HCEC 1CT (cell line): ENCODE results near the gene PAOX.

Experiments
- DNase-seq: peaks from one replicate; pipeline ENCODE4 v3.0.0-alpha.2; 2017

The PAOX gene

DNA sequence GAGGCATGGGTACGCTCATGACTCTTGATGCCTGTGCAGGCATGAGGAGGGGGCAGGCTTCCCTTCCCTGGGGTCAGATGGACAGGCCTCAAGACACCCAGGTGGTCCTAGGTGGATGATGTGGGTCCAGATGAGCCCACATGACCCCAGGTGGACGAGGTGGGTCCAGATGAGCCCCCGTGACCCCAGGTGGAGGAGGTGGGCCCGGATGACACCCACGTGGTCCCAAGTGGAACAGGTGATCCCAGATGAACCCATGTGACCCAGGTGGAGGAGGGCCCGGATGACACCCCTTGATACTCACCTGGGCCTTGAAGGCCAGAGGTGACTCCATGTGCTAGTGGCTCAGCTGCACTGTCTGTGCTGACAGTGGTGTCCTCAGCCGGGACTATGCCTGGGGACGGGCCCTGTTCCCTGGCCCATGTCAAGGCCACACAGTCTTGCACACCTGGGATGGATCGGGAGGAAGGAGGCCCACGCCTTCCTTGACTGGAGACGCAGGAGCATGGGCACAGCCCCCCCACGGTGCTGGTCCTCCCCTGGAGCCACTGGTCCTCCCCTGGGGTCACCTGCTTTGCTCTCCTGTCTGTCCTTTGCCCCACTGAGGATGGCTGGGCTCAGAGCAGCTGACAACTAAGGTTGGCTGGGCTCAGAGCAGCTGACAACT lies 28.6 kb upstream of the PAOX start:
- no peak for DNase-seq

GRCh38 chr10:133350950-133351329 lies 28.1 kb upstream of the PAOX start:
- no peak for DNase-seq

DNA sequence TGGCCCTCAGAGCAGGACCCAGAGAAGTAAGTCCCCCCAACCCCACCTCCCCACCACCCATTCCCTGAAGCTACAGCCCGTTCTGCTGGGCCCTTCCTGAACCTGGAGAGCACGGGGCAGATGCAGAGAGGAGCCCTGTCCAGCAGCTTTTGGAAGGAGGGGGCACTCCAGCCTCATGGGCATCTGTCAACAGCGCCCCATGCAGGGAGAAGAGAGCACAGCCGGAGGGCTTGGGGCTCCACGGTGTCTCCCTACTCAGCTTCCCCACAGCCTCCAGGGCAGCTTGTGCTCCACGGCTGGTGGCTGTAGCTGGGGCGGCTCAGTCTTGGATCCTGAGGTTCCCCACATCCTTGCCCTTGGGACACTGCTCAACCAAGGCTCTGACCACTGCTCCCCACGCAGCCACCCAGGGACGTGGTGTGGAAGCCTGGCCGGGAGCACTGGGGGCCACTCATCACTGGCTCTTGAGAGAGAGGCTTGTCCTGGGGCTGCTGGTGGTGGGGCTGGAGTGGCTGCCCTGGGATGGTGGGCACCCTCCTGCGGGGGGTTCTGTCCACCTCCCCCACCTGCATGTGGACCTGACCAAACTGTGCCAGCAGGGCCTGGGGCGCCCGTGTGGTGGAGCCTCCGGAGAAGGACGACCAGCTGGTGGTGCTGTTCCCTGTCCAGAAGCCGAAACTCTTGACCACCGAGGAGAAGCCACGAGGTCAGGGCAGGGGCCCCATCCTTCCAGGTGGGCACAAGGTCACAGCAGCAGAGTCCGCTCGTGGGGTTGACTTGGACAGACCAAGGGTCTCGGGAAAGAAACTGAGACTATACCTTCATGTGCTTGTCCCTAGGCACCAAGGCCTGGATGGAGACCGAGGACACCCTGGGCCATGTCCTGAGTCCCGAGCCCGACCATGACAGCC lies 27.4 kb upstream of the PAOX start:
- no peak for DNase-seq

DNA sequence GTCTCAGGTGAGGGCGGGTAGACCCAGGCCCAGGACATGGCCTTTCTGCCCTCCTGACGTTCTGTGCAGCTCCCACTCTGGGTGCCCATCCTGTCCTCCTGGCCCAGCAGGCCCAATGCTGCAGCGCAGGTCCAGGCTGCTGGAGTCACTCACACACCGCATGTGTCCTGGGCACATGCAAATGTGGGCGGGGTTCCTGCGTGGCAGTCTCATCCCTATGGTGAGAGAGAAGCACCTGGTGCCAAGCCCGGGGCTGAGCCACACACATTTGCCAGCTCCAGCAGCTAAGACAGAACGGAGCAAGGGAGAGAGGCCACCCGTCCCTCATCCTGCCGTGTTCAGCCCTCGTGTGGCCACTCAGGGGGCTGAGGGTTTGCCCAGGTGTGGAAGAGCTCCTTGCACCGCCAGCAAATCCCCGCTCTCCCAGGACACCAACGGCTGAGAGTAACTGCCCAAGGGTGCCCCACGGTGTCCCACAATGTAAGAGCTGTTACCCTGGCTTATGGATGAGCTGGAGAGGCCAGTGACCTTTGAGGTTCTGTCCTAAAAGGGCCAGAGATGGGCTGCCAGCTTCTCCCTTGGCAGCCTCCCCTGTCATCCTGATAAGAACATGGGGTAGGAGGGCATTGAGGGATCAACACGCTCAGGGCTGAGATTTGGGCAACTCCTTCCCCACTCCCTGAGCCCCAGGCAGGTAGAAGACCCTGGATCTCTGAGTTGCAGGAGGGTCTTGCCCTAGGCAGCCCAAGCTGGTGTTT lies 25.7 kb upstream of the PAOX start:
- DNase-seq: no peak

DNA sequence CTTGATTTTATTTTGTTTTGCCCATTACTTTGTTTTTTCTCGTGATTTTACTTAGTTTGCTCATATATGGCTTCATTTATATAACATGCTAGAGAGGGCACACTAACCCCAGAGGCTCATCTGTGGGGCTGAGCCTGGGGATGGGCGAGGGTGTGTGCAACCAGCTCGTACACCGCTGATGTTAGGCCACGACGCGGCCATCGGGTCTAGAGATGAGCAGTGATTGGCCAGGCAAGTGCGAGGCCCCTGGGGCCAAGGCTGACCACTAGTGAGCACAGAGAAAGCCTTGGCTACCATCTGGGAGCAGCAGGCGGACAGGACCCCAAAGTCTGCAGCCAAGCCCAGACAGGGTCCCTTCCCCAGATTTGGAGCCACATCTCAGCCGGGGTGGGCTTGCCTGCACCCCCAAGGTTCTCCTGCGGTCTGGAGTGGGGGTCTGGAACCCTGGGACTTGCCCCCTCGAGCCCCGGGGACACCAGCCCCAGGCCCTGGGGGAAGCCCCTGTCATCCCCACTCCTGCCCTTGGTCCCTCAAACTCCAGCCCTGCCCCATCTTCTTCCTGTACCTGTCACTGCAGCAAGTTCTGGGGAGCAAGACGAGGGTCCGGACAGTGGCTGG lies 25.0 kb upstream of the PAOX start:
- DNase-seq: no peak

- no peak for DNase-seq
Measured at GRCh38 chr10:133354672-133355240, 24.3 kb upstream of the PAOX start.

GRCh38 chr10:133355266-133355665 lies 23.8 kb upstream of the PAOX start:
- no peak for DNase-seq

- no peak for DNase-seq
Measured at GRCh38 chr10:133355991-133356390, 23.1 kb upstream of the PAOX start.

- no peak for DNase-seq
Measured at GRCh38 chr10:133356549-133357284, 22.3 kb upstream of the PAOX start.

GRCh38 chr10:133357285-133358161 lies 21.5 kb upstream of the PAOX start, which contains the start of gene FUOM:
FUOM (minus strand) TSS chr10:133358019; CDS start chr10:133358007, 12 bp downstream.
- peak; percentile 9 for DNase-seq

GRCh38 chr10:133358162-133358924 lies 20.7 kb upstream of the PAOX start:
- DNase-seq: no peak

DNA sequence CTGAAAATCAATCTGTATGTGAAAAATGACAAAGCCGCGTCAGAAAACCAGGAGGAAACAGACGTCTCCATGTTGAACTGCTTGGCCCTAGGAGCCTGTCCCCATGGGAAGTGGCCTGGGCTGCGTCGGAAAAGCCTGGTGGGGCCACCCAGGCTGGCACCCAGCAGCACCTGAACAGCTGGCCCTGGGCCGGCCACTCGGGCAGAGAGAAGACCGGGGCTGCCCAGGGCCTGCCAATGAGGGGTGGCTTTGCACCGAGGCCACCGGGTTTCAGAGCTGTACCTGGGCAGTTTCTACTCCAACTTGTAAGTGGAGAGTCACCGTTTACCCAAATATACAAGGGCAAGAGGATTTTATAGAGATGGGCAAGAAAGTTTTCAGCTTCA lies 20.1 kb upstream of the PAOX start:
- no peak for DNase-seq

GRCh38 chr10:133359554-133359971 lies 19.5 kb upstream of the PAOX start:
- DNase-seq: no peak

DNA sequence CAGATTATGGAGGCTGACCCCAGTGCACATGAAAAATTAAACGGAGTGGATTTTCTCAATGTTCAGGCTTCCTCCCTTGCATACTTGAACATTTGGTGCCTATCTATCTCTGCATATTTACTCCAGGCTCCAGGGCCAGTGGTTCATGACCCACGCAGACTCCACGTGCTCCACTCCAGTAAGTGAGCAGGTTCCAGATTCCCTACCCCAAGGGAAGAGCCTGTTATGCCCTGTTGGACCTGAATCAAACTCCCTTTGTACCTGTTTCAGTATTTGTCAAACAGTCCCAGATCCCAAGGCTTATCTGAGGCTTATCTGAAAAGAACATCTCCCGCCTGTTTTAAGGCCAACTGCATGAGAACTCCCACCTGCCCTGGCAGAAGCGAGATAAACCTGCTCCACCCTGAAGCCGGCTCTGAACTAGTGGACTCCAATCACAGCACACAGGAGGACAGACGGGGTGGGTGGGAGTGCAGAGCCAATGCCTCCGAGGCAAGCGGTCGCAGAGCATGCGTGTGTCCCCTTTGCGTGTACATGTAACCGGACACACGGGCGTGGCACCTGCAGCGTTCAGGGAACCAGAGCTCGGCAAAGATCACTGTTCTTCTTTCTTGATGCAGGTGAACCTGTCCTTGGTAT lies 19.0 kb upstream of the PAOX start:
- DNase-seq: no peak

DNA sequence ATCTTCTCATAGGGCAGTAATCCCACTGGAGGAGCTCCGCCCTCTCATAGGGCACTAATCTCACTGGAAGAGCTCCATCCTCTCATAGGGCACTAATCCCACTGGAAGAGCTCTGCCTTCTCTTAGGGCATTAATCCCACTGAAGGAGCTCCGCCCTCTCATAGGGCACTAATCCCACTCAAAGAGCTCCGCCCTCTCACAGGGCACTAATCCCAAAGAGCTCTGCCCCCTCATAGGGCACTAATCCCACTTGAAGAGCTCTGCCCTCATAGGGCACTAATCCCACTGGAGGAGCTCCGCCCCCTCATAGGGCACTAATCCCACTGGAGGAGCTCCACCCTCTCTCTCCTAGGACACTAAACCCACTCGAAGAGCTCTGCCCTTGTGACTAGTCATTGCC lies 17.8 kb upstream of the PAOX start:
- no peak for DNase-seq

DNA sequence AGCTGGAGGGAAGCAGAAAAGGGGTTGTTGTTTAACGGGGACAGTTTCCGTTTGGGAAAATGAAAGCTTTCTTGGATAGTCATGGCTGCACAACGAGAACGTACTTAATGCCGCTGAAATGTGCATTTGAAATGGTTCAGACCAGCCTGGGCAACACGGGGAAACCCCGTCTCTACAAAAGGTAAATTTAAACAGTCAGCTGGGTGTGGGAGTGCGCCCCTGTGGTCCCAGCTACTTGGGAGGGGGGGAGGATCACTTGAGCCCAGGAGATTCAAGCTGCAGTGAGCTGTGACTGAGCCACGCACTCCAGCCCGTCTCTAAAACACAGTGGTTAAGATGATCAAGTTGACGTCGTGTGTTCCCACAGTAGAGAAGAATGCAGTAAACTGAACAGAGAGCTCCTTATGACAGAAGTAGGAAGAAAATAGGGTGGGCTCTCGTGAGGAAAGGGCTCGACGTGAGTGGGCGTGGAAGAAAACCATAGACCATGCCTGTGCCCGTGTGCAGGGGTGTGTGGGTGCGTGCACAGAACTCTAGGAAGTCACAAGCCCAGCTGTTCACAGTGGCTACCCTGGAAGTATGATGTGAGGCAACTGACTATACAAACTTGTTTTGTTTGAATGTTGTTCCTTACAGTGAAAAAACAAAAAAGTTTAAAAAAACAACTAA lies 17.2 kb upstream of the PAOX start:
- DNase-seq: no peak

DNA sequence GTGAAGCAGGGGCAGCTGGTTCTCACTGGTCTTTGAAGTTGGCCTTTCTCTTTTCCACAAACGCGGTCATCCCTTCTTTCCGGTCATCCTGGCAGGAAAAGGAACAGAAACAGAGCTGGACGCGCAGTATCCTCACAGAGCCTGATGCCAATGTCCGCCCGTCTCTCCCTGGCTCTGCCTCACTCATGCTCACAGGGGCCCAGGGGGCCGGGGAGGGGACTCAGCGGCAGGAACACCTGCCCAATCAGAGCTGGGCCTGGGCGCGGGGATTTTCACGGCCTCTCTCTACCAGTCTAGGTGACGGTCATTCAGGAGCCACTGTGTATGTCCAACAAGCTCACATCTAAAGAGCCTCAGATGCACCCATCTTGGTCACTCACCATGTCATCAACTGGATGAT lies 16.2 kb upstream of the PAOX start:
- no peak for DNase-seq

DNA sequence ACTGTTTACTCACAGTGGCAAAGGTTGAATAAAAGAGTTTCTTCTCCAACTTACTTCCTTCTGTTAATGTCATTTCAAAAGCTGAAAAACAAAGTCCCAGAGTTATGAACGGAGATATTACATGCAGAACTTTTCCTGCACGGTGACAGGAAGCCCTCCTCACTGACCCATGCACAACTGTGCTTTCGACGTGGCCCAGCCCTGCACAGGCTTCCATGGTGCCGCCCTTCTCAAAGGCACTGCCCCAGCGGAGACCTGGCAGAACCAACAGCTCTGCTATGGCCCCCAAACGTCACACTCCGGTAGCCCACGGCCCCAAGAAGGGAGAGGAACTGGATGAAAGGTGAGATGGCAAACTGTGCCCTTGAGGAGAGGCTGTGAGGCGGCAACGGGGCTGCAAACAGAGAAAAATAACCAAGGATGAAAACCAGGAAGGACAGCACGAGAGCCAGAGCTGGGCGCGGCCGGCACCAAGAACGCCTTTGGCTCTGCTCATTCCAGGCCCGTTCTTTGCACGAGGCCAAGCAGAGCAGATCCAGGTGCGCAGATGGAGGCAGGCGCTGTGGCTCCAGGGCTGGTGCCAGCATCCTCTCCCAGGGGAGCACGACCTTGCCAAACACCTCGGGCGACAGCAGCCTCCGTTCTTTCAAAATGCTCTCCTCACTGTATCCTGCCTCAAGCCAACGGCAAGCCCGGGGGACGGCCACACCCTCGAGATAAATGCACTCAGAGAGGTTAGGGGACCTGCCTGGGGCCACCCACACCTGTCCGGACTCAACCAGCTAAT lies 14.2 kb upstream of the PAOX start:
- DNase-seq: no peak
